ENCODE measurements around the gene DNPEP. TPM values are rescaled to one million over a fixed set of nuclear protein-coding genes. Genes with fewer than 3 reads are reported as not detected.
A peak's percentile ranks its signal among the peaks of the same experiment; 100 is the strongest.

The DNPEP gene
- total and polyA plus RNA-seq, 9 donors, result 23.4 to 72.9 (median 61.8) TPM

GRCh38 chr2:219388121-219388906 is 602 bp upstream of the DNPEP start:
- Histone ChIP-seq H3K4me3 (peak overlapping the region; percentile 30), H3K27ac (peak overlapping the region in 1 of 2 donors; percentile 79), H3K27me3 (no peaks in the 10 kb centered on the region), H3K9me3 (no peaks in the 10 kb centered on the region), H3K36me3 (no peaks in the 10 kb centered on the region), H3K4me1 (ENCODE audit: insufficient read depth) (peaks cover 6% of the 10 kb centered on the region)
- 2 to 4% (median 2%) methylated on average over 12 to 78 of the region's 78 CpGs for WGBS, 3 donors
- intact Hi-C loops (cut with DNase I), result loop anchor here in 2 of 4 donors (5.0 to 10.0 kb wide), 3 partner anchors 111 to 226 kb away; partner anchors contain the start of genes NHEJ1 (in 2 of the 2) and DNAJB2 (in 1 of the 2)
- TF ChIP-seq EP300 (IDR thresholded peaks at IDR 0.05), result no peak
- peak; percentile 21 for TF ChIP-seq POLR2A (IDR thresholded peaks at IDR 0.05)
- peak; percentile 76 to 90 (median 89) for TF ChIP-seq CTCF (IDR thresholded peaks at IDR 0.05)
- peak; percentile 99 for DNase-seq

- WGBS, 3 donors, result 31% methylated on average over 16 to 19 of the region's 19 CpGs
Measured at GRCh38 chr2:219386532-219387280, 1.0 kb downstream of the DNPEP start.

GRCh38 chr2:219385958-219386520 is 1.7 kb downstream of the DNPEP start:
- Histone ChIP-seq H3K9me3 (no peaks in the 10 kb centered on the region), H3K27me3 (no peaks in the 10 kb centered on the region), H3K4me3 (no peak overlapping the region), H3K27ac (no peak overlapping the region), H3K4me1 (ENCODE audit: insufficient read depth) (peaks cover 6% of the 10 kb centered on the region), H3K36me3 (no peaks in the 10 kb centered on the region)
- TF ChIP-seq EP300 (IDR thresholded peaks at IDR 0.05) (no peak), POLR2A (IDR thresholded peaks at IDR 0.05) (no peak), CTCF (IDR thresholded peaks at IDR 0.05) (no peak)
- peak in 4 of 5 donors; percentile 31 to 58 (median 56) for DNase-seq
- intact Hi-C loops (cut with DNase I), result loop anchor here in 2 of 4 donors (5.0 to 10.0 kb wide), 3 partner anchors 109 to 224 kb away; partner anchors contain the start of genes NHEJ1 (in 2 of the 2) and DNAJB2 (in 1 of the 2)
- WGBS, 3 donors, result 89 to 92% (median 91%) methylated on average over 19 of the region's 19 CpGs

More at GRCh38 chr2:219386532-219387280, 1.0 kb downstream of the DNPEP start:
- no peaks in the 10 kb centered on the region for H3K9me3 ChIP-seq
- peak overlapping the region; percentile 50 to 84 for H3K27ac ChIP-seq
- no peaks in the 10 kb centered on the region for H3K27me3 ChIP-seq
- TF ChIP-seq EP300 (IDR thresholded peaks at IDR 0.05) (no peak), POLR2A (IDR thresholded peaks at IDR 0.05) (no peak), CTCF (IDR thresholded peaks at IDR 0.05) (no peak)
- H3K36me3 ChIP-seq, result no peaks in the 10 kb centered on the region
- intact Hi-C loops (cut with DNase I), result loop anchor here in 2 of 4 donors (5.0 to 10.0 kb wide), 3 partner anchors 109 to 224 kb away; partner anchors contain the start of genes NHEJ1 (in 2 of the 2) and DNAJB2 (in 1 of the 2)
- peak overlapping the region; percentile 94 for H3K4me3 ChIP-seq
- peaks cover 6% of the 10 kb centered on the region for H3K4me1 ChIP-seq (ENCODE audit: insufficient read depth)
- peak in 1 of 5 donors; percentile 53 for DNase-seq

- H3K4me1 ChIP-seq (ENCODE audit: insufficient read depth), result peaks cover 6% of the 10 kb centered on the region
- TF ChIP-seq EP300 (IDR thresholded peaks at IDR 0.05) (no peak), POLR2A (IDR thresholded peaks at IDR 0.05) (no peak), CTCF (IDR thresholded peaks at IDR 0.05) (no peak)
- no peak overlapping the region for H3K4me3 ChIP-seq
- H3K9me3 ChIP-seq, result no peaks in the 10 kb centered on the region
- H3K27ac ChIP-seq, result no peak overlapping the region
- H3K36me3 ChIP-seq, result no peaks in the 10 kb centered on the region
- no peak for DNase-seq
- intact Hi-C loops (cut with DNase I), result loop anchor here in 2 of 4 donors (5.0 to 10.0 kb wide), 3 partner anchors 108 to 223 kb away; partner anchors contain the start of genes NHEJ1 (in 2 of the 2) and DNAJB2 (in 1 of the 2)
- 49 to 61% (median 57%) methylated on average over 2 of the region's 2 CpGs for WGBS, 3 donors
- no peaks in the 10 kb centered on the region for H3K27me3 ChIP-seq
Measured at GRCh38 chr2:219384859-219385258, 2.9 kb downstream of the DNPEP start.
